HepG2 (cell line): ENCODE measurements around the gene TMEM87B.

ENCODE experiments used
- NFE2 ChIP-seq: sonication (generic); formaldehyde crosslinking; IDR thresholded peaks from 2 replicates; pipeline ENCODE4 v1.4.0; 2020; ENCODE audit warnings: missing genetic modification reagents
- NR2C2 ChIP-seq: sonication (generic); formaldehyde crosslinking; IDR thresholded peaks from 2 replicates; pipeline ENCODE4 v1.4.0; 2020; ENCODE audit warnings: missing genetic modification reagents, mild to moderate bottlenecking, moderate library complexity, borderline replicate concordance
- NR3C1 ChIP-seq: sonication (generic); formaldehyde crosslinking; IDR thresholded peaks from 2 replicates; pipeline ENCODE4 v1.4.0; 2020; ENCODE audit warnings: missing genetic modification reagents
- POLR2A ChIP-seq, 2 experiments: IDR thresholded peaks; 2 replicates each; pipeline ENCODE4 v1.6.1; 2011; ENCODE audit warnings: low read depth in 2 of 2, low read length in 2 of 2, mild to moderate bottlenecking in 1 of 2, moderate library complexity in 1 of 2; ENCODE audit not compliant: insufficient read depth in 1 of 2
- REL ChIP-seq: sonication (generic); formaldehyde crosslinking; conservative IDR thresholded peaks from 2 replicates; pipeline ENCODE4 v1.8.0; 2022; ENCODE audit warnings: mild to moderate bottlenecking, missing genetic modification reagents, moderate library complexity
- TARDBP ChIP-seq: sonication (generic); formaldehyde crosslinking; IDR thresholded peaks from 2 replicates; pipeline ENCODE4 v1.8.0; 2022; ENCODE audit warnings: mild to moderate bottlenecking, missing genetic modification reagents
- TP53 ChIP-seq: sonication (generic); formaldehyde crosslinking; conservative IDR thresholded peaks from 2 replicates; pipeline ENCODE4 v1.4.0; 2020; ENCODE audit warnings: missing genetic modification reagents
- TF ChIP-seq, protein P1 (sequence below): sonication (generic); formaldehyde crosslinking; IDR thresholded peaks from 2 replicates; pipeline ENCODE4 v1.5.0; 2020; ENCODE audit warnings: mild to moderate bottlenecking, missing genetic modification reagents, moderate library complexity

- TF ChIP-seq REL (no peak), NR2C2 (CRISPR knock-in tag) (no peak), NR3C1 (CRISPR knock-in tag) (no peak), NFE2 (no peak), POLR2A (IDR thresholded peaks at IDR 0.05; ENCODE audit: insufficient read depth in 1 of 2, low read depth in 2 of 2, low read length in 2 of 2) (no peak), TP53 (no peak), TARDBP (no peak)
- TF ChIP-seq, protein P1, sequence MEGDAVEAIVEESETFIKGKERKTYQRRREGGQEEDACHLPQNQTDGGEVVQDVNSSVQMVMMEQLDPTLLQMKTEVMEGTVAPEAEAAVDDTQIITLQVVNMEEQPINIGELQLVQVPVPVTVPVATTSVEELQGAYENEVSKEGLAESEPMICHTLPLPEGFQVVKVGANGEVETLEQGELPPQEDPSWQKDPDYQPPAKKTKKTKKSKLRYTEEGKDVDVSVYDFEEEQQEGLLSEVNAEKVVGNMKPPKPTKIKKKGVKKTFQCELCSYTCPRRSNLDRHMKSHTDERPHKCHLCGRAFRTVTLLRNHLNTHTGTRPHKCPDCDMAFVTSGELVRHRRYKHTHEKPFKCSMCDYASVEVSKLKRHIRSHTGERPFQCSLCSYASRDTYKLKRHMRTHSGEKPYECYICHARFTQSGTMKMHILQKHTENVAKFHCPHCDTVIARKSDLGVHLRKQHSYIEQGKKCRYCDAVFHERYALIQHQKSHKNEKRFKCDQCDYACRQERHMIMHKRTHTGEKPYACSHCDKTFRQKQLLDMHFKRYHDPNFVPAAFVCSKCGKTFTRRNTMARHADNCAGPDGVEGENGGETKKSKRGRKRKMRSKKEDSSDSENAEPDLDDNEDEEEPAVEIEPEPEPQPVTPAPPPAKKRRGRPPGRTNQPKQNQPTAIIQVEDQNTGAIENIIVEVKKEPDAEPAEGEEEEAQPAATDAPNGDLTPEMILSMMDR (CRISPR knock-in tag) = no peak
Measured at GRCh38 chr2:112059671-112060070, 4.6 kb downstream of the TMEM87B start.
